Measurements from ENCODE around the gene PTGFRN.

GRCh38 chr1:117017062-117017461 is 107.3 kb downstream of the PTGFRN start:
- TF ChIP-seq CTCF (IDR thresholded peaks at IDR 0.05) = no peak
- no peak for TF ChIP-seq ZFX (IDR thresholded peaks at IDR 0.05; ENCODE audit: borderline replicate concordance)

Data from 22Rv1 (cell line).